Stimulated activated effector memory CD8-positive, alpha-beta T cell treated with anti-CD3 and anti-CD28 coated beads, Interleukin-12 subunit alpha, Interleukin-12 subunit beta, amount 100 ng/mL, for 72 hours (primary cell): ENCODE measurements around the gene MET.
"Not testable (repeated sequence)": the region's sequence is repeated elsewhere in the genome, so short reads cannot be mapped to it uniquely, and the experiment has no call there.

Experiments
- ATAC-seq: fragments of 150-1000 bp; cut with Tn5 transposase; 2 replicates; pipeline ENCODE4 v1.10.0; 2021
- DNase-seq, 2 donors: peaks; one replicate each; pipeline ENCODE4 v3.0.0; 2021 to 2022; ENCODE audit warnings: low spot score in 2 of 2
- H3K27ac Mint-ChIP-seq: one replicate; pipeline ENCODE4 v1.8.0; 2022; ENCODE audit warnings: mild to moderate bottlenecking, mixed read lengths
- H3K36me3 Mint-ChIP-seq: one replicate; pipeline ENCODE4 v1.8.0; 2022; ENCODE audit warnings: mild to moderate bottlenecking, mixed read lengths
- H3K4me1 Mint-ChIP-seq: one replicate; pipeline ENCODE4 v1.8.0; 2022; ENCODE audit warnings: mixed read lengths
- H3K4me3 Mint-ChIP-seq: one replicate; pipeline ENCODE4 v1.8.0; 2022; ENCODE audit warnings: mild to moderate bottlenecking, mixed read lengths
- H3K9me3 Mint-ChIP-seq: one replicate; pipeline ENCODE4 v1.8.0; 2022; ENCODE audit warnings: mixed read lengths

Gene MET

GRCh38 chr7:116671681-116672595, at the start of gene MET:
Gene MET (plus strand): TSS chr7:116672196. CDS start chr7:116699085, 26,889 bp downstream.
- Mint-ChIP-seq H3K27ac (no peak within 1 kb of the TSS), H3K36me3 (no peaks in the 10 kb centered on the region), H3K4me3 (peak within 1 kb of the TSS; percentile 72), H3K9me3 (no peaks in the 10 kb centered on the region), H3K4me1 (peaks cover 7% of the 10 kb centered on the region)
- peak; percentile 18 to 72 for DNase-seq
- peak; percentile 88 for ATAC-seq

GRCh38 chr7:116626886-116627285, 45.1 kb upstream of the MET start:
- no peak for ATAC-seq

GRCh38 chr7:116629051-116629463, 42.9 kb upstream of the MET start:
- ATAC-seq (no peak), DNase-seq (no peak)
- no peaks in the 10 kb centered on the region for H3K36me3 Mint-ChIP-seq
- H3K27ac Mint-ChIP-seq = no peak overlapping the region
- no peaks in the 10 kb centered on the region for H3K9me3 Mint-ChIP-seq
- H3K4me1 Mint-ChIP-seq = peaks cover 6% of the 10 kb centered on the region
- H3K4me3 Mint-ChIP-seq = no peak overlapping the region

More at GRCh38 chr7:116626886-116627285, 45.1 kb upstream of the MET start:
- Mint-ChIP-seq H3K4me1 (peaks cover 6% of the 10 kb centered on the region), H3K4me3 (no peak overlapping the region), H3K9me3 (no peaks in the 10 kb centered on the region), H3K36me3 (no peaks in the 10 kb centered on the region), H3K27ac (no peak overlapping the region)
- DNase-seq = no peak

- Mint-ChIP-seq H3K36me3 (no peaks in the 10 kb centered on the region), H3K27ac (no peak overlapping the region), H3K9me3 (no peaks in the 10 kb centered on the region), H3K4me3 (no peak overlapping the region), H3K4me1 (peaks cover 6% of the 10 kb centered on the region)
- ATAC-seq (peak; percentile 86), DNase-seq (no peak)
Measured at GRCh38 chr7:116630357-116630756, 41.6 kb upstream of the MET start.

- no peak overlapping the region for H3K4me3 Mint-ChIP-seq
- peak; percentile 31 for ATAC-seq
Measured at GRCh38 chr7:116630932-116631671, 40.9 kb upstream of the MET start.

GRCh38 chr7:116631676-116632075, 40.3 kb upstream of the MET start:
- no peak for DNase-seq
- ATAC-seq = no peak
- Mint-ChIP-seq H3K4me3 (no peak overlapping the region), H3K36me3 (no peaks in the 10 kb centered on the region), H3K4me1 (peaks cover 6% of the 10 kb centered on the region), H3K9me3 (no peaks in the 10 kb centered on the region), H3K27ac (no peak overlapping the region)

More at GRCh38 chr7:116630932-116631671, 40.9 kb upstream of the MET start:
- no peak for DNase-seq
- H3K27ac Mint-ChIP-seq = no peak overlapping the region
- H3K4me1 Mint-ChIP-seq = peaks cover 6% of the 10 kb centered on the region
- H3K9me3 Mint-ChIP-seq = no peaks in the 10 kb centered on the region
- no peaks in the 10 kb centered on the region for H3K36me3 Mint-ChIP-seq

GRCh38 chr7:116632384-116632783, 39.6 kb upstream of the MET start:
- DNase-seq (no peak), ATAC-seq (no peak)
- Mint-ChIP-seq H3K27ac (no peak overlapping the region), H3K36me3 (no peaks in the 10 kb centered on the region), H3K4me3 (no peak overlapping the region), H3K9me3 (no peaks in the 10 kb centered on the region), H3K4me1 (peaks cover 6% of the 10 kb centered on the region)

GRCh38 chr7:116633131-116633988, 38.6 kb upstream of the MET start:
- no peak overlapping the region for H3K4me3 Mint-ChIP-seq
- H3K27ac Mint-ChIP-seq = no peak overlapping the region
- ATAC-seq = peak; percentile 63
- peaks cover 6% of the 10 kb centered on the region for H3K4me1 Mint-ChIP-seq
- H3K9me3 Mint-ChIP-seq = no peaks in the 10 kb centered on the region
- no peak for DNase-seq
- no peaks in the 10 kb centered on the region for H3K36me3 Mint-ChIP-seq

- Mint-ChIP-seq H3K4me1 (no peaks in the 10 kb centered on the region), H3K36me3 (no peaks in the 10 kb centered on the region), H3K4me3 (no peak overlapping the region), H3K9me3 (no peaks in the 10 kb centered on the region), H3K27ac (no peak overlapping the region)
- DNase-seq = no peak
- no peak for ATAC-seq
Measured at GRCh38 chr7:116636997-116637396, 35.0 kb upstream of the MET start.

- not testable (repeated sequence) for ATAC-seq, H3K9me3 Mint-ChIP-seq, H3K4me3 Mint-ChIP-seq, H3K27ac Mint-ChIP-seq, DNase-seq, H3K36me3 Mint-ChIP-seq, H3K4me1 Mint-ChIP-seq
Measured at GRCh38 chr7:116638592-116638991, 33.4 kb upstream of the MET start.

- Mint-ChIP-seq H3K4me1 (no peaks in the 10 kb centered on the region), H3K27ac (no peak overlapping the region), H3K36me3 (no peaks in the 10 kb centered on the region), H3K4me3 (no peak overlapping the region), H3K9me3 (no peaks in the 10 kb centered on the region)
- DNase-seq (no peak), ATAC-seq (no peak)
Measured at GRCh38 chr7:116641551-116642153, 30.3 kb upstream of the MET start.

GRCh38 chr7:116643148-116643547, 28.8 kb upstream of the MET start:
- DNase-seq, H3K4me1 Mint-ChIP-seq, H3K4me3 Mint-ChIP-seq, ATAC-seq, H3K9me3 Mint-ChIP-seq, H3K36me3 Mint-ChIP-seq, H3K27ac Mint-ChIP-seq: not testable (repeated sequence)

GRCh38 chr7:116644628-116645027, 27.4 kb upstream of the MET start:
- ATAC-seq = no peak
- DNase-seq = no peak
- Mint-ChIP-seq H3K36me3 (no peaks in the 10 kb centered on the region), H3K27ac (no peak overlapping the region), H3K9me3 (no peaks in the 10 kb centered on the region), H3K4me3 (no peak overlapping the region), H3K4me1 (no peaks in the 10 kb centered on the region)

- Mint-ChIP-seq H3K4me3 (no peak overlapping the region), H3K9me3 (no peaks in the 10 kb centered on the region), H3K27ac (no peak overlapping the region), H3K4me1 (no peaks in the 10 kb centered on the region), H3K36me3 (no peaks in the 10 kb centered on the region)
- ATAC-seq = no peak
- no peak for DNase-seq
Measured at GRCh38 chr7:116647290-116647689, 24.7 kb upstream of the MET start.

- no peak overlapping the region for H3K27ac Mint-ChIP-seq
- H3K36me3 Mint-ChIP-seq = no peaks in the 10 kb centered on the region
- ATAC-seq (no peak), DNase-seq (no peak)
- H3K4me1 Mint-ChIP-seq = no peaks in the 10 kb centered on the region
- no peak overlapping the region for H3K4me3 Mint-ChIP-seq
- H3K9me3 Mint-ChIP-seq = no peaks in the 10 kb centered on the region
Measured at GRCh38 chr7:116647861-116648260, 24.1 kb upstream of the MET start.
